HEK293 (cell line): ENCODE data around the gene TMC4.

Experiments used
- CTCF ChIA-PET: fragments of 350-600 bp; formaldehyde crosslinking; extraction: SDS; loops from one replicate; lab custom pipeline; 2021; ENCODE audit warnings: antibody characterized with exemption; lab: Yijun Ruan, JAX
- POLR2A ChIA-PET: fragments of 300-600 bp; formaldehyde crosslinking; extraction: SDS; loops from one replicate; lab custom pipeline; 2020; ENCODE audit warnings: antibody characterized with exemption, inconsistent platforms; lab: Yijun Ruan, JAX
- H3K27ac ChIP-seq: fragments of 200-500 bp; sonication (Bioruptor generic); 2 replicates; pipeline ENCODE4 v1.5.1; 2014; ENCODE audit warnings: low read depth, low read length, control low read depth, inconsistent platforms; ENCODE audit errors: extremely low read depth
- H3K36me3 ChIP-seq, 2 experiments: fragments of 200-500 bp in 1 of 2; sonication (Bioruptor generic) in 1 of 2; 1 replicate in 1 of 2; 2 replicates in 1 of 2; pipeline ENCODE4 v1.5.1; 2014 to 2017; ENCODE audit warnings: inconsistent platforms in 2 of 2, low read length in 2 of 2; ENCODE audit not compliant: control insufficient read depth in 2 of 2, insufficient read depth in 1 of 2
- H3K4me1 ChIP-seq: fragments of 200-500 bp; sonication (Bioruptor generic); 2 replicates; pipeline ENCODE4 v1.5.1; 2014; ENCODE audit warnings: mild to moderate bottlenecking, low read length, inconsistent platforms; ENCODE audit not compliant: control insufficient read depth, insufficient read depth
- H3K4me3 ChIP-seq: 2 replicates; pipeline ENCODE4 v1.5.1; 2011; ENCODE audit warnings: low read depth, mild to moderate bottlenecking, control low read depth, low read length, moderate library complexity
- H3K9me3 ChIP-seq: fragments of 200-500 bp; sonication (Bioruptor generic); 2 replicates; pipeline ENCODE4 v1.5.1; 2014; ENCODE audit warnings: low read depth, low read length, inconsistent platforms; ENCODE audit not compliant: control insufficient read depth, insufficient read depth
- OVOL3 ChIP-seq: fragments of 450-650 bp; formaldehyde crosslinking; IDR thresholded peaks from 2 replicates; pipeline ENCODE4 v1.5.1; 2016; ENCODE audit warnings: missing biosample characterization, missing genetic modification characterization
- SCRT1 ChIP-seq: fragments of 450-650 bp; formaldehyde crosslinking; IDR thresholded peaks from 2 replicates; pipeline ENCODE4 v1.5.1; 2016; ENCODE audit warnings: missing biosample characterization, missing genetic modification characterization, borderline replicate concordance
- SCRT2 ChIP-seq: fragments of 450-650 bp; formaldehyde crosslinking; IDR thresholded peaks from 2 replicates; pipeline ENCODE4 v1.5.1; 2016; ENCODE audit warnings: missing biosample characterization, missing genetic modification characterization
- ZBTB21 ChIP-seq: fragments of 450-650 bp; formaldehyde crosslinking; IDR thresholded peaks from 2 replicates; pipeline ENCODE4 v1.5.1; 2017; ENCODE audit warnings: missing biosample characterization, missing genetic modification characterization
- ZFHX2 ChIP-seq: fragments of 450-650 bp; formaldehyde crosslinking; conservative IDR thresholded peaks from 2 replicates; pipeline ENCODE4 v1.5.1; 2016; ENCODE audit warnings: missing biosample characterization, missing genetic modification characterization
- ZNF10 ChIP-seq: fragments of 450-650 bp; formaldehyde crosslinking; IDR thresholded peaks from 2 replicates; pipeline ENCODE4 v1.5.1; 2017; ENCODE audit warnings: missing biosample characterization, missing genetic modification characterization
- ZNF140 ChIP-seq: fragments of 450-650 bp; formaldehyde crosslinking; IDR thresholded peaks from 2 replicates; pipeline ENCODE4 v1.5.1; 2016; ENCODE audit warnings: missing biosample characterization, missing genetic modification characterization
- ZNF157 ChIP-seq: fragments of 450-650 bp; formaldehyde crosslinking; IDR thresholded peaks from 2 replicates; pipeline ENCODE4 v1.5.1; 2016; ENCODE audit warnings: missing biosample characterization, missing genetic modification characterization
- ZNF223 ChIP-seq: fragments of 450-650 bp; formaldehyde crosslinking; IDR thresholded peaks from 2 replicates; pipeline ENCODE4 v1.5.1; 2016; ENCODE audit warnings: missing biosample characterization, missing genetic modification characterization
- ZNF335 ChIP-seq: fragments of 450-650 bp; formaldehyde crosslinking; conservative IDR thresholded peaks from 2 replicates; pipeline ENCODE4 v1.5.1; 2016; ENCODE audit warnings: missing biosample characterization, missing genetic modification characterization
- ZNF404 ChIP-seq: fragments of 450-650 bp; formaldehyde crosslinking; IDR thresholded peaks from 2 replicates; pipeline ENCODE4 v1.5.1; 2017; ENCODE audit warnings: missing biosample characterization, missing genetic modification characterization
- ZNF416 ChIP-seq: fragments of 450-650 bp; formaldehyde crosslinking; IDR thresholded peaks from 2 replicates; pipeline ENCODE4 v1.5.1; 2016; ENCODE audit warnings: missing biosample characterization, missing genetic modification characterization
- ZNF610 ChIP-seq: fragments of 450-650 bp; formaldehyde crosslinking; IDR thresholded peaks from 2 replicates; pipeline ENCODE4 v1.5.1; 2016; ENCODE audit warnings: missing biosample characterization, missing genetic modification characterization, borderline replicate concordance
- ZNF837 ChIP-seq: fragments of 450-650 bp; formaldehyde crosslinking; IDR thresholded peaks from 2 replicates; pipeline ENCODE4 v1.5.1; 2016; ENCODE audit warnings: missing biosample characterization, missing genetic modification characterization
- ZXDB ChIP-seq: fragments of 450-650 bp; formaldehyde crosslinking; IDR thresholded peaks from 2 replicates; pipeline ENCODE4 v1.5.1; 2016; ENCODE audit warnings: missing biosample characterization, missing genetic modification characterization
- TF ChIP-seq, protein P1 (sequence below): fragments of 450-650 bp; formaldehyde crosslinking; IDR thresholded peaks from 2 replicates; pipeline ENCODE4 v1.5.1; 2016; ENCODE audit warnings: missing biosample characterization, missing genetic modification characterization
- TF ChIP-seq, protein P2 (sequence below): fragments of 450-650 bp; IDR thresholded peaks from 2 replicates; pipeline ENCODE4 v1.5.1; 2018; ENCODE audit warnings: missing biosample characterization, missing genetic modification characterization
- TF ChIP-seq, protein P3 (sequence below): fragments of 450-650 bp; formaldehyde crosslinking; IDR thresholded peaks from 2 replicates; pipeline ENCODE4 v1.5.1; 2016; ENCODE audit warnings: missing biosample characterization, missing genetic modification characterization
- TF ChIP-seq, protein P4 (sequence below): fragments of 450-650 bp; formaldehyde crosslinking; IDR thresholded peaks from 2 replicates; pipeline ENCODE4 v1.5.1; 2017; ENCODE audit warnings: missing biosample characterization, missing genetic modification characterization

Gene TMC4

DNA sequence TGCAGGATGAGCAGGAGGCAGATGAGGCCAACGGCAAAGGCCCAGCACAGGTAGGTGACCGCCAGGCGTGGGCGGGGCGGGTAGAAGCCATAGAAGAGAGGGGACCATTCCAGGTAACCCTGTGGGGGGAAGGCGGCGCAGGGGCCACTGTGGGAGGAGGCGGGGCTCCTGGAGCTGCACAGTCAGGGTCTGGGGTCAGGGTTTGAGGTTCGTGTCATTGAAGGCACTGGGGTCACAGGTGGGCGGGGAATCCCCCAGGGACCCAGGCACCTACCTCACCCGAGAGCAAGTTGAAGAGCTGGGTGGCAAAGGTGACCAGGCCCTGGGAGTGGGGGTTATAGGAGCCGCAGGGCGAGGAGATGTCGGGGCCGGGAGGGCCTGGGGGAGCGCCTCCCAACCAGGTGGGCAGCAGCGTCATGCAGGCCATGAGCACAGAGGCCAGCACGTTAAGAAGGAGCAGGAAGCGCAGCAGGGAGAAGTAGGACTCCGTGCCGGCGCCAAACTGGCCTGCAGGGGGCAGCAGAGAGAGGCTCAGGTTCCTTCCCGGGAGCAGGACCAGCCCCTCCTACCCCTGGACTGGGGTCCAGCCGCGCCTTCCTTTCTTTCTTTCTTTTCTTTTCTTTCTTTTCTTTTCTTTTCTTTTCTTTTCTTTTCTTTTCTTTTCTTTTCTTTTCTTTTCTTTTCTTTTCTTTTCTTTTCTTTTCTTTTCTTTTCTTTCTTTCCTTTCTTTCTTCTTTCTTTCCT is 4.6 kb downstream of the TMC4 start (continued):
- TF ChIP-seq, protein P1, sequence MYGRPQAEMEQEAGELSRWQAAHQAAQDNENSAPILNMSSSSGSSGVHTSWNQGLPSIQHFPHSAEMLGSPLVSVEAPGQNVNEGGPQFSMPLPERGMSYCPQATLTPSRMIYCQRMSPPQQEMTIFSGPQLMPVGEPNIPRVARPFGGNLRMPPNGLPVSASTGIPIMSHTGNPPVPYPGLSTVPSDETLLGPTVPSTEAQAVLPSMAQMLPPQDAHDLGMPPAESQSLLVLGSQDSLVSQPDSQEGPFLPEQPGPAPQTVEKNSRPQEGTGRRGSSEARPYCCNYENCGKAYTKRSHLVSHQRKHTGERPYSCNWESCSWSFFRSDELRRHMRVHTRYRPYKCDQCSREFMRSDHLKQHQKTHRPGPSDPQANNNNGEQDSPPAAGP = 0 out of 2 replicates have a peak, but pooled peaks have one; percentile 52
- TF ChIP-seq ZNF223 = 0 out of 2 replicates have a peak, but pooled peaks have one; percentile 41
- TF ChIP-seq SCRT1 = peak; percentile 77
- TF ChIP-seq, protein P2, sequence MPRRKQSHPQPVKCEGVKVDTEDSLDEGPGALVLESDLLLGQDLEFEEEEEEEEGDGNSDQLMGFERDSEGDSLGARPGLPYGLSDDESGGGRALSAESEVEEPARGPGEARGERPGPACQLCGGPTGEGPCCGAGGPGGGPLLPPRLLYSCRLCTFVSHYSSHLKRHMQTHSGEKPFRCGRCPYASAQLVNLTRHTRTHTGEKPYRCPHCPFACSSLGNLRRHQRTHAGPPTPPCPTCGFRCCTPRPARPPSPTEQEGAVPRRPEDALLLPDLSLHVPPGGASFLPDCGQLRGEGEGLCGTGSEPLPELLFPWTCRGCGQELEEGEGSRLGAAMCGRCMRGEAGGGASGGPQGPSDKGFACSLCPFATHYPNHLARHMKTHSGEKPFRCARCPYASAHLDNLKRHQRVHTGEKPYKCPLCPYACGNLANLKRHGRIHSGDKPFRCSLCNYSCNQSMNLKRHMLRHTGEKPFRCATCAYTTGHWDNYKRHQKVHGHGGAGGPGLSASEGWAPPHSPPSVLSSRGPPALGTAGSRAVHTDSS = no peak
- 0 out of 2 replicates have a peak, but pooled peaks have one; percentile 21 for TF ChIP-seq ZNF335 (tag by site-specific recombination)
- TF ChIP-seq ZNF837 (tag by site-specific recombination) = no peak
- 0 out of 2 replicates have a peak, but pooled peaks have one; percentile 35 for TF ChIP-seq ZXDB (tag by site-specific recombination)
- peak; percentile 11; the same call in 1 of the 2 replicates for TF ChIP-seq ZBTB21 (tag by site-specific recombination)
- TF ChIP-seq ZFHX2 = peak; percentile 57
- TF ChIP-seq, protein P3, sequence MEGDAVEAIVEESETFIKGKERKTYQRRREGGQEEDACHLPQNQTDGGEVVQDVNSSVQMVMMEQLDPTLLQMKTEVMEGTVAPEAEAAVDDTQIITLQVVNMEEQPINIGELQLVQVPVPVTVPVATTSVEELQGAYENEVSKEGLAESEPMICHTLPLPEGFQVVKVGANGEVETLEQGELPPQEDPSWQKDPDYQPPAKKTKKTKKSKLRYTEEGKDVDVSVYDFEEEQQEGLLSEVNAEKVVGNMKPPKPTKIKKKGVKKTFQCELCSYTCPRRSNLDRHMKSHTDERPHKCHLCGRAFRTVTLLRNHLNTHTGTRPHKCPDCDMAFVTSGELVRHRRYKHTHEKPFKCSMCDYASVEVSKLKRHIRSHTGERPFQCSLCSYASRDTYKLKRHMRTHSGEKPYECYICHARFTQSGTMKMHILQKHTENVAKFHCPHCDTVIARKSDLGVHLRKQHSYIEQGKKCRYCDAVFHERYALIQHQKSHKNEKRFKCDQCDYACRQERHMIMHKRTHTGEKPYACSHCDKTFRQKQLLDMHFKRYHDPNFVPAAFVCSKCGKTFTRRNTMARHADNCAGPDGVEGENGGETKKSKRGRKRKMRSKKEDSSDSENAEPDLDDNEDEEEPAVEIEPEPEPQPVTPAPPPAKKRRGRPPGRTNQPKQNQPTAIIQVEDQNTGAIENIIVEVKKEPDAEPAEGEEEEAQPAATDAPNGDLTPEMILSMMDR (tag by site-specific recombination) = peak; percentile 83
- no peak for TF ChIP-seq ZNF157 (tag by site-specific recombination)
- TF ChIP-seq ZNF140 = no peak
- peak; percentile 86 for TF ChIP-seq SCRT2 (tag by site-specific recombination)
- TF ChIP-seq, protein P4, sequence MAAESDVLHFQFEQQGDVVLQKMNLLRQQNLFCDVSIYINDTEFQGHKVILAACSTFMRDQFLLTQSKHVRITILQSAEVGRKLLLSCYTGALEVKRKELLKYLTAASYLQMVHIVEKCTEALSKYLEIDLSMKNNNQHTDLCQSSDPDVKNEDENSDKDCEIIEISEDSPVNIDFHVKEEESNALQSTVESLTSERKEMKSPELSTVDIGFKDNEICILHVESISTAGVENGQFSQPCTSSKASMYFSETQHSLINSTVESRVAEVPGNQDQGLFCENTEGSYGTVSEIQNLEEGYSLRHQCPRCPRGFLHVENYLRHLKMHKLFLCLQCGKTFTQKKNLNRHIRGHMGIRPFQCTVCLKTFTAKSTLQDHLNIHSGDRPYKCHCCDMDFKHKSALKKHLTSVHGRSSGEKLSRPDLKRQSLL (tag by site-specific recombination) = no peak
- no peak for TF ChIP-seq ZNF610 (tag by site-specific recombination)
- no peak for TF ChIP-seq OVOL3 (tag by site-specific recombination)
- TF ChIP-seq ZNF404 = no peak

DNA sequence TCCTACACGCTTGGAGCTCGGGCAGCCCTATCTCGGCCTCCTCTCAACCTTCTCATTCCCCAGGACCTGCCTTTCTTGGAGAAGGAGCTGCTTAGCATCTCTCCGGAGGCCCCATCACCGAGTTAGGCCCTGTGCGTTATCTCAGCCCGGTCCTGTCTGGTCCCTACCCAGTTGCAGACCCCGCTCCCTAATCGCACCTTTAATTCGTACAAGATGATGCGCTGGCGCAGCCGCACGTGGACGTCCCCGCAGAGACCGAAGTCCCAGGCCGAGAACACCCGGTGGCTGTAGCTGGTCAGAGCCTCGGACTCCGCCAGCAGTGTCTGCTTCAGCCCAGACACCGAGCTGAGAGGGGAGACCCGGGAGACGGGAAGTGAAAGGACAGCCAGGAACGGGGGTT is 7.7 kb downstream of the TMC4 start:
- no peak overlapping the region for H3K4me3 ChIP-seq
- POLR2A ChIA-PET = interaction anchor here (1.0 to 3.6 kb wide), 2 partner anchors 24 to 28 kb away, joined by 3 to 17 read pairs; partner anchors contain the start of genes CNOT3 and MBOAT7

More for the DNA sequence above, 7.7 kb downstream of the TMC4 start:
- no peaks in the 10 kb centered on the region for H3K9me3 ChIP-seq
- TF ChIP-seq ZNF416 = no peak
- TF ChIP-seq ZNF10 (tag by site-specific recombination) = peak; percentile 60; the same call in 1 of the 2 replicates
- TF ChIP-seq, all 188 proteins: peak for 1
- Histone ChIP-seq H3K4me1 (no peaks in the 10 kb centered on the region), H3K36me3 (no peaks in the 10 kb centered on the region), H3K27ac (no peak overlapping the region)
- CTCF ChIA-PET = interaction anchor here (0.6 kb wide), 3 partner anchors 11 to 28 kb away, joined by 3 to 5 read pairs (median 3); no protein-coding TSS in a partner anchor
